ENCODE results near the gene HSD17B2.

- TF ChIP-seq CTCF (IDR thresholded peaks at IDR 0.05 in 4 of 5, conservative IDR thresholded peaks at IDR 0.05 in 1 of 5) (no peak), POLR2A (IDR thresholded peaks at IDR 0.05) (no peak)
These were observed at the start of gene HSD17B2 for GRCh38 chr16:82034981-82035612.

Measured in gastrocnemius medialis (tissue), 4 donors.